H9 (cell line): ENCODE measurements around the gene MIEF1. TPM values are rescaled to one million over a fixed set of nuclear protein-coding genes. Genes with fewer than 3 reads are reported as not detected.

Experiments used
- DNase-seq: peaks from one replicate; pipeline ENCODE4 v3.0.0-alpha.2; 2017
- H2AFZ ChIP-seq: one replicate; pipeline ENCODE4 v1.6.1; 2013; ENCODE audit warnings: mild to moderate bottlenecking, low read length, control low read depth, moderate library complexity
- H2AK5ac ChIP-seq: 2 replicates; pipeline ENCODE4 v1.6.1; 2013; ENCODE audit warnings: low read length, control low read depth, mixed read lengths; ENCODE audit not compliant: insufficient read length
- H2BK120ac ChIP-seq: one replicate; pipeline ENCODE4 v1.6.1; 2013; ENCODE audit warnings: low read depth, mild to moderate bottlenecking, low read length, control low read depth, inconsistent platforms; ENCODE audit not compliant: poor library complexity, severe bottlenecking
- H2BK12ac ChIP-seq: 2 replicates; pipeline ENCODE4 v1.6.1; 2013; ENCODE audit warnings: low read length, control low read depth, mixed read lengths, low read depth; ENCODE audit not compliant: insufficient read length
- H2BK15ac ChIP-seq: 2 replicates; pipeline ENCODE4 v1.6.1; 2013; ENCODE audit warnings: low read depth, low read length, control low read depth
- H2BK20ac ChIP-seq: one replicate; pipeline ENCODE4 v1.6.1; 2013; ENCODE audit warnings: low read depth, mild to moderate bottlenecking, low read length, control low read depth, inconsistent platforms; ENCODE audit not compliant: poor library complexity, severe bottlenecking
- H2BK5ac ChIP-seq: 2 replicates; pipeline ENCODE4 v1.6.1; 2013; ENCODE audit warnings: low read length, control low read depth, mixed read lengths; ENCODE audit not compliant: insufficient read length
- H3K14ac ChIP-seq: 2 replicates; pipeline ENCODE4 v1.6.1; 2013; ENCODE audit warnings: low read length, control low read depth; ENCODE audit not compliant: insufficient read depth
- H3K18ac ChIP-seq: 2 replicates; pipeline ENCODE4 v1.6.1; 2013; ENCODE audit warnings: low read depth, mild to moderate bottlenecking, mixed read lengths, low read length, control low read depth; ENCODE audit not compliant: insufficient read length
- H3K23ac ChIP-seq: 2 replicates; pipeline ENCODE4 v1.6.1; 2013; ENCODE audit warnings: low read length, control low read depth, mixed read lengths, low read depth; ENCODE audit not compliant: insufficient read length
- H3K23me2 ChIP-seq: 2 replicates; pipeline ENCODE4 v1.6.1; 2013; ENCODE audit warnings: low read depth, mild to moderate bottlenecking, mixed read lengths, low read length, control low read depth; ENCODE audit not compliant: insufficient read length, poor library complexity, severe bottlenecking
- H3K27ac ChIP-seq: 2 replicates; pipeline ENCODE4 v1.5.1; 2013; ENCODE audit warnings: low read length, control low read depth, mixed read lengths, low read depth; ENCODE audit not compliant: insufficient read length
- H3K27me3 ChIP-seq: 2 replicates; pipeline ENCODE4 v1.6.1; 2013; ENCODE audit warnings: low read length, control low read depth, inconsistent platforms; ENCODE audit not compliant: insufficient read depth
- H3K4ac ChIP-seq: 2 replicates; pipeline ENCODE4 v1.6.1; 2013; ENCODE audit warnings: low read depth, mild to moderate bottlenecking, control low read depth, inconsistent platforms, low read length, moderate library complexity
- H3K4me1 ChIP-seq: 2 replicates; pipeline ENCODE4 v1.6.1; 2013; ENCODE audit warnings: low read length, control low read depth, inconsistent platforms; ENCODE audit not compliant: insufficient read depth
- H3K4me2 ChIP-seq: 2 replicates; pipeline ENCODE4 v1.6.1; 2013; ENCODE audit warnings: low read length, control low read depth, mixed read lengths; ENCODE audit not compliant: insufficient read length, insufficient read depth
- H3K56ac ChIP-seq: 2 replicates; pipeline ENCODE4 v1.6.1; 2013; ENCODE audit warnings: low read depth, mild to moderate bottlenecking, mixed read lengths, low read length, control low read depth; ENCODE audit not compliant: insufficient read length
- H3K79me1 ChIP-seq: 2 replicates; pipeline ENCODE4 v1.6.1; 2013; ENCODE audit warnings: low read depth, mild to moderate bottlenecking, moderate library complexity, low read length, control low read depth, inconsistent platforms; ENCODE audit not compliant: insufficient read depth, poor library complexity, severe bottlenecking
- H3K79me2 ChIP-seq: 2 replicates; pipeline ENCODE4 v1.6.1; 2013; ENCODE audit warnings: low read length, control low read depth, inconsistent platforms; ENCODE audit not compliant: insufficient read depth
- H3K9ac ChIP-seq: 2 replicates; pipeline ENCODE4 v1.6.1; 2013; ENCODE audit warnings: low read length, control low read depth, mixed read lengths; ENCODE audit not compliant: insufficient read length; ENCODE audit errors: extremely low read depth
- H3K9me3 ChIP-seq: one replicate; pipeline ENCODE4 v1.6.1; 2013; ENCODE audit warnings: low read depth, low read length, inconsistent platforms; ENCODE audit not compliant: control insufficient read depth
- H3T11ph ChIP-seq: one replicate; pipeline ENCODE4 v1.6.1; 2013; ENCODE audit warnings: mild to moderate bottlenecking, low read length, control low read depth, inconsistent platforms
- H4K20me1 ChIP-seq: one replicate; pipeline ENCODE4 v1.6.1; 2013; ENCODE audit not compliant: control insufficient read depth, insufficient read length, insufficient read depth
- H4K5ac ChIP-seq: 2 replicates; pipeline ENCODE4 v1.6.1; 2013; ENCODE audit warnings: low read depth, mild to moderate bottlenecking, mixed read lengths, low read length, control low read depth; ENCODE audit not compliant: insufficient read length
- H4K8ac ChIP-seq: replicated peaks from 2 replicates; pipeline ENCODE4 v1.6.1; 2013; ENCODE audit warnings: low read length, control low read depth, mixed read lengths, low read depth; ENCODE audit not compliant: insufficient read length
- H4K91ac ChIP-seq: 2 replicates; pipeline ENCODE4 v1.6.1; 2013; ENCODE audit warnings: low read depth, mild to moderate bottlenecking, moderate library complexity, mixed read lengths, low read length, control low read depth; ENCODE audit not compliant: insufficient read length
- H3K27ac Mint-ChIP-seq, 3 experiments: 2 replicates in 2 of 3; 3 replicates in 1 of 3; pipeline ENCODE4 v1.8.0; 2020 to 2021; ENCODE audit warnings: mixed read lengths in 3 of 3, mild to moderate bottlenecking in 1 of 3, moderate library complexity in 1 of 3
- H3K27me3 Mint-ChIP-seq: 2 replicates; pipeline ENCODE4 v1.8.0; 2021; ENCODE audit warnings: low read depth, mild to moderate bottlenecking, moderate library complexity, mixed read lengths
- H3K36me3 Mint-ChIP-seq, 3 experiments: 2 replicates in 2 of 3; 3 replicates in 1 of 3; pipeline ENCODE4 v1.8.0; 2020 to 2021; ENCODE audit warnings: low read depth in 3 of 3, mixed read lengths in 3 of 3; ENCODE audit not compliant: insufficient read depth in 1 of 3
- H3K4me1 Mint-ChIP-seq, 2 experiments: 2 replicates each; pipeline ENCODE4 v1.8.0; 2020; ENCODE audit warnings: mixed read lengths in 2 of 2
- H3K4me3 Mint-ChIP-seq, 2 experiments: 2 replicates in 1 of 2; 3 replicates in 1 of 2; pipeline ENCODE4 v1.8.0; 2020 to 2021; ENCODE audit warnings: mild to moderate bottlenecking in 2 of 2, mixed read lengths in 2 of 2, moderate library complexity in 1 of 2
- H3K9me3 Mint-ChIP-seq, 2 experiments: 2 replicates in 1 of 2; 3 replicates in 1 of 2; pipeline ENCODE4 v1.8.0; 2020; ENCODE audit warnings: mild to moderate bottlenecking in 2 of 2, mixed read lengths in 2 of 2, moderate library complexity in 1 of 2
- WGBS: extraction: QIAGEN DNeasy Blood & Tissue Kit; methylation state at CpG from one replicate; pipeline ENCODE4 v1.1.7; 2013; ENCODE audit warnings: missing lambda C conversion rate, low lambda C conversion rate, mixed read lengths; ENCODE audit not compliant: insufficient read length; ENCODE audit errors: extremely low coverage; 5-methylcytosine and 5-hydroxymethylcytosine counted together
- total RNA-seq: library from RNA; stranded (reverse); gene quantifications from 2 replicates; pipeline ENCODE4 v1.2.1, GENCODE V29; 2021
- TF ChIP-seq, protein P1 (sequence below): fragments of 200-600 bp; sonication (generic); conservative IDR thresholded peaks from 3 replicates; pipeline ENCODE4 v1.8.0; 2021; ENCODE audit warnings: antibody characterized with exemption, mild to moderate bottlenecking

The MIEF1 gene
- total RNA-seq, 1 experiment from 2014 or later, result 32.6 TPM

DNA sequence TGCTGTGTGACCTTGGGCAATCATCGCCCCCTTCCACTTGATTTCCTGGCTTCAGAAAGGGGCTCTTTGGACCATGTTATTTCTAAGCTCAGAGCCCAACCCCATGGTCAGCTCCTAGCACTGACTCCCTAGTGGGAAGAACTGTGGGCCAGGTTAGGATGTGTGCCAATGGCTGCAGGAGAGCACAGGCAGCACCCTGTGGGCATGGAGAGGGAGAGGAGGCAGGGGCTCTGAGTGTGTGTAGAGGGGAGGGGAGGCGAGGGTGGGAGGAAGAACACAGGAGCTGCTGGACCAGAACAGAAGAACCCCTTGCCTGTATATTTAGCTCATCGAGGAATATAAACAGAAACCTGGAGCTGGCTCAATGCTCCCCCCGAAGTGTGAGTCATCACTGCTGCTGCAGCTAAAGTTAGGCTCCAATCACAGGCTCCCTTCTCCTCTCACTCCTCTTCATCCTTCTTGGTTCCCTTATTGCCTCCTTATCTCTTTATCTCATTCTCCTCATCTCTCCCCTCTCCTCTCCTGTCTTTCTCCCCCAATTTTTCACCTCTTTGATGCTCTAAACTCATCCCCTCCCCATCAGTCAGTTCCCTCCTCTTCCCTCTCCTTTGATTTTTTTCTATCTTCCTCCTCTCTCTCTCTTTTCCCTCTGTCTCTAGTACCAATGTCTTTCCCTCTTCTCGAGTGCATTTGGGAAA, 44.9 kb downstream of the MIEF1 start:
- no peak overlapping the region for H3K9ac ChIP-seq
- H3K14ac ChIP-seq, result no peak overlapping the region
- H2BK12ac ChIP-seq, result no peak overlapping the region
- H4K5ac ChIP-seq, result no peak overlapping the region
- H2BK120ac ChIP-seq, result no peak overlapping the region
- no peak overlapping the region for H4K8ac ChIP-seq
- no peaks in the 10 kb centered on the region; the same call in 1 of the 2 replicates for H3K27me3 ChIP-seq
- H3K79me1 ChIP-seq, result no peaks in the 10 kb centered on the region
- no peak overlapping the region for H2BK20ac ChIP-seq
- H2BK15ac ChIP-seq, result no peak overlapping the region
- no peaks in the 10 kb centered on the region for H3K36me3 Mint-ChIP-seq
- H2BK5ac ChIP-seq, result no peak overlapping the region
- no peaks in the 10 kb centered on the region for H3K4me1 ChIP-seq
- H3K4me2 ChIP-seq, result no peak overlapping the region
- H3K23ac ChIP-seq, result no peak overlapping the region
- no peak overlapping the region for H3K27ac Mint-ChIP-seq
- H3K23me2 ChIP-seq, result no peaks in the 10 kb centered on the region
- H3K9me3 ChIP-seq, result no peaks in the 10 kb centered on the region
- DNase-seq, result no peak
- WGBS, result no CpG with 5 or more reads among the region's 5 CpGs
- H3K79me2 ChIP-seq, result no peaks in the 10 kb centered on the region
- peaks cover 91% of the 10 kb centered on the region for H3K27me3 Mint-ChIP-seq
- no peak overlapping the region for H3K56ac ChIP-seq
- H3K4me1 Mint-ChIP-seq, result peaks cover 10 to 16% of the 10 kb centered on the region in 2 experiments
- H3K27ac ChIP-seq, result no peak overlapping the region
- no peaks in the 10 kb centered on the region for H3K9me3 Mint-ChIP-seq
- H3K4me3 Mint-ChIP-seq, result no peak overlapping the region
- H4K20me1 ChIP-seq, result no peaks in the 10 kb centered on the region
- no peak overlapping the region for H4K91ac ChIP-seq
- H3K18ac ChIP-seq, result no peak overlapping the region
- H3T11ph ChIP-seq, result no peak overlapping the region
- TF ChIP-seq, protein P1, sequence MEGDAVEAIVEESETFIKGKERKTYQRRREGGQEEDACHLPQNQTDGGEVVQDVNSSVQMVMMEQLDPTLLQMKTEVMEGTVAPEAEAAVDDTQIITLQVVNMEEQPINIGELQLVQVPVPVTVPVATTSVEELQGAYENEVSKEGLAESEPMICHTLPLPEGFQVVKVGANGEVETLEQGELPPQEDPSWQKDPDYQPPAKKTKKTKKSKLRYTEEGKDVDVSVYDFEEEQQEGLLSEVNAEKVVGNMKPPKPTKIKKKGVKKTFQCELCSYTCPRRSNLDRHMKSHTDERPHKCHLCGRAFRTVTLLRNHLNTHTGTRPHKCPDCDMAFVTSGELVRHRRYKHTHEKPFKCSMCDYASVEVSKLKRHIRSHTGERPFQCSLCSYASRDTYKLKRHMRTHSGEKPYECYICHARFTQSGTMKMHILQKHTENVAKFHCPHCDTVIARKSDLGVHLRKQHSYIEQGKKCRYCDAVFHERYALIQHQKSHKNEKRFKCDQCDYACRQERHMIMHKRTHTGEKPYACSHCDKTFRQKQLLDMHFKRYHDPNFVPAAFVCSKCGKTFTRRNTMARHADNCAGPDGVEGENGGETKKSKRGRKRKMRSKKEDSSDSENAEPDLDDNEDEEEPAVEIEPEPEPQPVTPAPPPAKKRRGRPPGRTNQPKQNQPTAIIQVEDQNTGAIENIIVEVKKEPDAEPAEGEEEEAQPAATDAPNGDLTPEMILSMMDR, result no peak
- H2AK5ac ChIP-seq, result no peak overlapping the region
- no peak overlapping the region for H3K4ac ChIP-seq
- H2AFZ ChIP-seq, result no peak overlapping the region
